GM18870 (cell line): ENCODE results near the gene TTLL5.

Source experiments
- ATAC-seq: cut with Tn5 transposase; IDR thresholded peaks from one replicate; pipeline ENCODE4 v1.9.1; 2021; ENCODE audit warnings: moderate library complexity; ENCODE audit not compliant: unreplicated experiment

Gene TTLL5

GRCh38 chr14:75700295-75700694 lies 39.2 kb downstream of the TTLL5 start:
- no peak for ATAC-seq

DNA sequence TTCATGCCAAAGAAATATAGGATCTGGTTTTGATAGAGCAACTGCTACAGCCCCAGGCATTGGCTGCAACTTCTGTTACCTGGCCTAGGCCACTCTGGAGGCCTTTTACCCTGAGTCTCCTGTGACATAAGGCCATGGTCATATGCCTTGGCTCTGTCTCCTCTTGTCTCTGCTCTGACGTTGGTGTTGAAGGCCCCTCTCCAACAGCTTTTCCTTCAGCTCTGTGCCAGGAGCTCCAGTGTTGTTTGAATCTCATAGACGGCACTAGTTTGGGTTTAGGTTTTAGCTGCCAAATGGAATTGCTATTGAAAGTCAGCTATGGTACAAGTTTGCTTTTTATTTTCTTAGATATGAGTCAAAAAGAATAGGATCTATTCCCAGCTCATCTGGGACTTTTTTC lies 41.1 kb downstream of the TTLL5 start:
- no peak for ATAC-seq

- no peak for ATAC-seq
Observed at GRCh38 chr14:75702616-75703261, 41.7 kb downstream of the TTLL5 start.

GRCh38 chr14:75703467-75703866 lies 42.4 kb downstream of the TTLL5 start:
- no peak for ATAC-seq

GRCh38 chr14:75705014-75705413 lies 44.0 kb downstream of the TTLL5 start:
- no peak for ATAC-seq

GRCh38 chr14:75709207-75709812 lies 48.3 kb downstream of the TTLL5 start:
- ATAC-seq, result no peak

DNA sequence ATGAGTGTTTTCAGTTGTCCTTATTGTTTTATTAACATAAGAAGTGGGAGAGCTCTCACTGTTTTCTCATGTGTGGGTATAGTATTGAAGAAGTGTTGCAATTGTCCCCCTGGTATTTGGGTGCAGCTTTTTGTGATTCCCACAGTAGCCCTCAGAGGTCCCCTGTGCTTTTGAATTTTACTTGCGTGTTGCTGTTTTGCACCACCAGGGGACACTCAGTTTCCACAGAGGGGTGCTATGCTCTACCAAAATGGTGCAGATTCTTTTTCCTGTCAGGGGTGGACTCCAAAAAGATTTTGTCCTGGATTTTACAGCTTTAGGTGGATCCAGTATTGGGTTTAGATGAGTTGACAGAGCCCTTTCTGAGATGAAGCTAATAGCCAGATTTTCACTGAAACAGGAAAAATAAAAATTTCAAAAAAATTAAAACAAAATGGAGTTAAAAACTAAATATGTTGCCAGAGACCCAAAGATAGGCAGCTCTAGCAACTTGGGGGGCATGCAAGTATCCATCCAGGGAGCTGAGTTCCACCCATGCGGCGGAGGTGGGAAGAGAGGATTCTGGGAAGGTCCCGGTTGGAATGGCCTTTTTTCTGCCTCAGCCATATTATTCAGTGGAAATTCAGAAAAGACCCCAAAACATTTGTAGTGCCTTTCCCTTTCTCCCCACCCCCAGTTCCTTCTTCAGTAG lies 50.2 kb downstream of the TTLL5 start:
- no peak for ATAC-seq

DNA sequence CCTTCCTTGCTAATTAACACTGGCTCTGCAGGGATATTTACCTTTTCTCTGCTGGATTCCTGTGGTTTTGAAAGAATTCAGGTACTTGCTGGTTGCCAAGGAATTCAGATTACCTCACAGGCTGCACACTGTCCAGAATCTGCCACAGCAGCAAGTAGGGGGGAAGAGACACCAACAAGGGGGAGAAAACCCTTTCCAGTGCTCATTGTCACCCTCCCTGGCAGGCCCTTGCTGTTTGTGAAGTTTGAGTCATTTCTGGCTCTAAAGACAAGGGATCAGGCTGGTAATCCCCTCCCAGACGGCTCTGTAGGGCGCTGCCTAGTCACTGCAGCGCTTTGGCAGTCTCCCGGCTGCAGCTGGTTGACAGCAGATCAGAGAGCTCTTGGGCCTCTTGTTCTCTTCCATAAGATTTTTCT lies 50.8 kb downstream of the TTLL5 start:
- ATAC-seq, result no peak

DNA sequence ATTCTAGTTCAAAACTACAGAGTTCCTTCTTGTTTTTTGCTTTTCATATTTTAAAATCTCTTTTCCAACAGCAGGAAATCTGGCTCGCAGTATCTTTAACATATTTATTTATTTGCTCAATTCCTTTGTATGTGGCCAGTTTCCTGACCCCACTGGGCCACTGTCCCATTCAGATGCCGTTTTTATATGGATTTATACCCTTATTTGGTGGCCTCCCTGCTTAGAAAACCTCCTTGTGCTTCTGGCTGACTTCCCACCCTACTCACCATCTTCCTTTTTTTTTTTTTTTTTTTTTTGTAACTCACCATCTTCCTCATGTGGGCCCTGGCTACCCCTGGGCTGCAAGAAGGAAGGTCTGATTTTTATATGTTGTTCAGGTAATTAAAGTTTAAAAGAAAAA lies 53.9 kb downstream of the TTLL5 start:
- no peak for ATAC-seq

DNA sequence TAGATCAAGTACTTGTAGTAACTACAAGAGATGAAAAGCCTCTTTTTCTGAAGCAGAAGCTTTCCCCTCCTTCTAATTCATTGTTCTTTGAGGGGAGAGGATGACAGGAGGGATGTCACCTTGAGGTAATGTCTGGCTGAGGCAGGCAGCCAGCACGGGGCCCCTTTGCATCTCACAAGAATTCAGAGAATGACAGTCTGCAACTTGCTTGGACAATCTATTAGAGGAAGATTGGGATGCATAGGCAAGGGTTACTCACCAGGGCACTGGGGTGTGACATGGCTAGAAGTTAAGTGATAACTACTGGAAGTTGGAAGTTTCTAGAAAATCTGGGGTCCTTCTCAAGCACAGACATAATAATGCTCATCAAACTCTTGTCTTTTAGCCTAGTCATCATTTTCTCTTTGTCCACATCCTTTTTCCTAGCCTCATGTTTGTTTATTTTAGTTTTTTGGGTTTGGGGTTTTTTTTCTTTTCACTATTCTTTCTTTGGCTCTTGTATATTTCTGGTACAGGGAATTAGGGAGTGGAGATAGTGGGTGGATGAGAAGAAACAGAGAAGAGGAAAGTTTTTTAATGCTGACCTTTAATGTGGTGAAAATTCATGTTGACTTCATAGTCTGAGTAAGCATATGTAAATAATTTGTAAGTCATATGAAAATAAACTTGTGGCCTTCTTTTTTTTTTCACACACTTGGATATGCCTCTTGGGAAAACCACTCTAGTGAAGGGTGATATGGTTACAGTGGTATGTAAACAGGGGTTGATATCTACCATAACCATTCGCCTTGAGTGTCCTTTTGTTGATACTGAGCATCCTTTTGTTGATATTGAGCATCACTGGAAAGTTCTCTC lies 55.1 kb downstream of the TTLL5 start:
- ATAC-seq, result no peak

DNA sequence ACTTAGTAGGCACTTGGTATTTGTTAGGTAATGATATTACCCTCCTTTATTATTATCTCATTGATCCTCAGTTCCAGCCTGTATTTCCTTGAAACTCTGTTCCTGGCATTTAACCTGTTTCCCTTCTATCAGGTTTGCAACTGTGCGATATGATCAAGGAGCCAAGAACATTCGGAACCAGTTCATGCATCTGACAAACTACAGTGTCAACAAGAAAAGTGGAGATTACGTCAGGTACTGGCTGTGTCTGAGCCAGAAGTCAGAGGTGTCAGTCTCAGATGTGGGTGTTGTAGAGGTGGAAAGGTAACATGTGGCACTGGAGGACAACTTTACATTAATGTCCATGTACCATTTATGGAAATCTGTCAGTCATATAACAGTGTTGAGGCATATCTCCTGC lies 56.7 kb downstream of the TTLL5 start:
- no peak for ATAC-seq

DNA sequence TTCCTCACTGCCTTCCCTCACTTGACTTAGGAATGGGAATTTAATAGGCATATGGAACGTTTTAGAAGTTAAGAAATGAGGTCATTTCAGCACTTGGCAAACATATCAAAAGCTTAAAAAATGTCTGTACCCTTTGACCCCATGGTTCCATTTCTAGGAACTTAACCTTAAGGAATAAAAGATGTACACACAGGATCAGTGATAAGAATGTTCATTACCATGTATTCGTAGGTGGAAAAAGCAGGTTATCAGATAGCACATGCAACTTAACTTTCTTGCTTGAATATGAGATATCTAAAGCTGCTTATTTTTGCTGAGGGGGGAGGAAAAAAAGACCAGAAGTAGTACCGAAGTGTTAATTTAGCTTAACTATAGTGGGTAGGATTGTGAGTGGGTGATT lies 57.2 kb downstream of the TTLL5 start:
- ATAC-seq, result no peak

GRCh38 chr14:75720116-75720515 lies 59.1 kb downstream of the TTLL5 start:
- ATAC-seq, result no peak

DNA sequence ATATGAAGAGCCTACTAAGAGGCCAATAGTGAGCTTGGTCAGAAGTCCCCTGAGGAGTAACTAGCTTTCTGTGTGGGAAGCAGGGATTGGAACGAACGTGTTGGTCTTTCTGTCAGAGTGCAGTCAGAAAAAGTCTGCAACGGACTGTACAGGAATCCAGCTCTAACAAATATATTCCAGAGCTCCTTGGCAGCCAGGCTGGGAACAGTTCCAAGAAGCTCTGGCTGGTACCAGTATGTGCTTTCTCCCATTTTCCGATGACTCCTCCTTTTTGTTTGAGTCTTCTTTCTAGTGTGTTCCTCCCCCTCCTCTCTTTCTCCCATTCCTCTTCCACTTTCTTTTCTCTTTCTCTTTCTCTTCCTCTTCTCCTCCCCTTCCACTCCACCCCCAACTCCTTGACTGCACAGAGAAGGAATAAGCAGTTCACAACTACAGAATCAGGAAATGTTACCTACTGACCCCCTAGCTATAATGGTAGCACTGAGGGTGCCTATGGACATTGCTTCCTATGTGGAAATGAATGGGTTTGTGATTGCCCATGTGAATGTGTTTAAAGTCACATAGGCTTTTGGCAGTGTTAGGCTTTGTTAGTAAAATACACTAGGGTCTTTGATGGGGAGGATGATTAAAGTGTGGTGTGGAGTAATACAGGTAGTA lies 59.9 kb downstream of the TTLL5 start:
- ATAC-seq, result no peak

- no peak for ATAC-seq
Observed at GRCh38 chr14:75723716-75724115, 62.7 kb downstream of the TTLL5 start.

GRCh38 chr14:75724414-75725204 lies 63.6 kb downstream of the TTLL5 start:
- ATAC-seq, result peak; percentile 63

- ATAC-seq, result no peak
Observed at GRCh38 chr14:75725481-75725880, 64.4 kb downstream of the TTLL5 start.

DNA sequence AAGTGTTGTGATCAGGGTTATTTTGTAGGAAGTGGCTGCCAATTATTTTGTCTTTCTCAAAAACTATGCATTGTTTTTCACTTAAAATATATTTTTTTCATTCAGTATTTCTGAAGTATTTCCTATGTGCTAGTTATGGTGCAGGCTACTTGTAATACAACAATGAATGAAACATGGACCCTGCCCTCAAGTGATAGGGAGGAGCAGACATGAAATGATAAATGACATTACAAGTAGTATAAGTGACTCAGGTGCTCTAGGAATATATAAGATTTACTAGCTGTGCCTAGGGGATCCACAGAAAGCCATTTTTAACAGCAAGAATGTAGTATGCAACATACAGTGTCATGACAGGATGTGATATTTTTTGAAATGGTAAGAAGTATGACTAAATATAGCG lies 65.3 kb downstream of the TTLL5 start:
- no peak for ATAC-seq

DNA sequence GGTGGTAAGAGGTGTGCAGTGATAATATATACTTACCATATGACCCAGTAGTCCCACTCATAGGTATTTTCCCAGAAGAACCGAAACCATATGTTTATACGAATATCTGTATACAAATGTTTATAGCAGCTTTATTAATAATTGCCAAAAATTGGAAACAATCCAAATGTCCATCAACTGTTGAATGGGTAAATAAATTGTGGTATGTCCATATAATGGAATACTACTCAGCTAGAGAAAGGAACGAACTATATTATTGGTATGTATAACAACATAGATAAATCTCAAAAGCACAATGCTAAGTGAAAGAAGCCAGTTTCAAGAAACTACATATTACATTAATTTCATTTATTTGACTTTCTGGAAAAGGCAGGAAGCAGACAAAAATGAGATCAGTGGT lies 66.1 kb downstream of the TTLL5 start:
- no peak for ATAC-seq

DNA sequence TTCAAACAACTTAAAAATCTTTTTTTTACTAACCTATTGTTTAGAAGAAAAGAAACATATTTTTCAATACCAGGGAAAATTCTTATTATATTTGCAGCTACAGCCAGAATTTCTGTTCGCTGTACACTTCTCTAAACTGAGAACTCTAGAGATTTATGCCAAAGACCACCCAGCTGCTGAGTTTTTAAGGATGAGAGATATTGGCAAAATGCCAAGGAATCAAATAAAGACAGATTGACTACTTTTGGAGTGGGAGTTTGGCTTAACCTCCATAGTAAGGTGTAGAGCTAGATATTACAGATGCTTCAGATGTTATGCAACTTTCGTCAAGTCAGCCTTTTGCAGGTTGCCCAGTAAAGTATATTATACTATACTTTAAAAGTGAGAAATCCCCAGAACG lies 71.8 kb downstream of the TTLL5 start:
- ATAC-seq, result no peak
